ENCODE data around the gene PDILT. TPM values are rescaled to one million over a fixed set of nuclear protein-coding genes. Genes with fewer than 3 reads are reported as not detected.
A peak's percentile ranks its signal among the peaks of the same experiment; 100 is the strongest.

Gene PDILT
- polyA plus RNA-seq, 6 donors from 2014 or later, result not detected

- H3K36me3 Mint-ChIP-seq, result no peaks in the 10 kb centered on the region
- DNase-seq (no peak), ATAC-seq (ENCODE audit: low read depth in 2 of 2) (no peak)
- H3K4me3 Mint-ChIP-seq, result no peak overlapping the region
- no peaks in the 10 kb centered on the region for H3K4me1 Mint-ChIP-seq
- H3K27ac Mint-ChIP-seq, result no peak overlapping the region
- H3K9me3 Mint-ChIP-seq, result peaks cover 0 to 2% (median 0%) of the 10 kb centered on the region in 7 donors
- peaks cover 9 to 32% (median 14%) of the 10 kb centered on the region in 3 donors for H3K27me3 Mint-ChIP-seq
These were observed 27.4 kb downstream of the PDILT start for GRCh38 chr16:20377181-20377580.

GRCh38 chr16:20372701-20373100, 31.8 kb downstream of the PDILT start:
- DNase-seq, result no peak
- peaks cover 0 to 2% (median 0%) of the 10 kb centered on the region in 7 donors for H3K9me3 Mint-ChIP-seq
- no peaks in the 10 kb centered on the region for H3K4me1 Mint-ChIP-seq
- no peak overlapping the region for H3K4me3 Mint-ChIP-seq
- no peaks in the 10 kb centered on the region for H3K36me3 Mint-ChIP-seq
- H3K27me3 Mint-ChIP-seq, result peaks cover 21 to 28% (median 25%) of the 10 kb centered on the region in 3 donors
- ATAC-seq (ENCODE audit: low read depth in 2 of 2), result no peak
- no peak overlapping the region for H3K27ac Mint-ChIP-seq

- H3K36me3 Mint-ChIP-seq, result no peaks in the 10 kb centered on the region
- no peak overlapping the region for H3K27ac Mint-ChIP-seq
- H3K4me1 Mint-ChIP-seq, result no peaks in the 10 kb centered on the region
- no peak overlapping the region for H3K4me3 Mint-ChIP-seq
- H3K27me3 Mint-ChIP-seq, result peaks cover 17 to 25% (median 24%) of the 10 kb centered on the region in 3 donors
- no peak for ATAC-seq (ENCODE audit: low read depth in 2 of 2)
- H3K9me3 Mint-ChIP-seq, result peaks cover 0 to 5% (median 0%) of the 10 kb centered on the region in 7 donors
- no peak for DNase-seq
These were observed 35.0 kb downstream of the PDILT start for GRCh38 chr16:20369452-20370054.

- no peak overlapping the region for H3K4me3 Mint-ChIP-seq
- H3K27me3 Mint-ChIP-seq, result peaks cover 21 to 34% (median 22%) of the 10 kb centered on the region in 3 donors
- H3K9me3 Mint-ChIP-seq, result peaks cover 0 to 5% (median 0%) of the 10 kb centered on the region in 7 donors
- H3K27ac Mint-ChIP-seq, result no peak overlapping the region
- H3K4me1 Mint-ChIP-seq, result no peaks in the 10 kb centered on the region
- DNase-seq, result no peak
- ATAC-seq (ENCODE audit: low read depth in 2 of 2), result no peak
- no peaks in the 10 kb centered on the region for H3K36me3 Mint-ChIP-seq
These were observed 40.5 kb downstream of the PDILT start for GRCh38 chr16:20364051-20364450.

- no peak overlapping the region for H3K4me3 Mint-ChIP-seq
- peaks cover 20 to 34% (median 22%) of the 10 kb centered on the region in 3 donors for H3K27me3 Mint-ChIP-seq
- H3K9me3 Mint-ChIP-seq, result peaks cover 0 to 5% (median 0%) of the 10 kb centered on the region in 7 donors
- ATAC-seq (ENCODE audit: low read depth in 2 of 2) (no peak), DNase-seq (no peak)
- no peaks in the 10 kb centered on the region for H3K4me1 Mint-ChIP-seq
- no peaks in the 10 kb centered on the region for H3K36me3 Mint-ChIP-seq
- H3K27ac Mint-ChIP-seq, result no peak overlapping the region
These were observed 41.3 kb downstream of the PDILT start for GRCh38 chr16:20363191-20363590.

GRCh38 chr16:20359997-20360396, 44.5 kb downstream of the PDILT start:
- ATAC-seq (ENCODE audit: low read depth in 2 of 2), result no peak
- Mint-ChIP-seq H3K27me3 (peaks cover 19 to 47% (median 24%) of the 10 kb centered on the region in 3 donors), H3K4me3 (no peak overlapping the region), H3K27ac (peak overlapping the region in 1 of 6 donors; percentile 64), H3K4me1 (no peaks in the 10 kb centered on the region), H3K9me3 (peaks cover 0 to 6% (median 0%) of the 10 kb centered on the region in 7 donors), H3K36me3 (no peaks in the 10 kb centered on the region)
- DNase-seq, result no peak

- Mint-ChIP-seq H3K27me3 (peaks cover 15 to 39% (median 25%) of the 10 kb centered on the region in 3 donors), H3K9me3 (peaks cover 0 to 9% (median 4%) of the 10 kb centered on the region in 7 donors), H3K4me3 (peak overlapping the region in 1 of 8 donors; percentile 7), H3K27ac (peak overlapping the region in 1 of 6 donors; percentile 0), H3K4me1 (no peaks in the 10 kb centered on the region), H3K36me3 (no peaks in the 10 kb centered on the region)
- DNase-seq, result no peak
- ATAC-seq (ENCODE audit: low read depth in 2 of 2), result no peak
These were observed 49.3 kb downstream of the PDILT start for GRCh38 chr16:20355114-20355782.

GRCh38 chr16:20353379-20353778, 51.2 kb downstream of the PDILT start:
- no peak for ATAC-seq (ENCODE audit: low read depth in 2 of 2)
- no peak overlapping the region for H3K27ac Mint-ChIP-seq
- H3K27me3 Mint-ChIP-seq, result peaks cover 15 to 31% (median 20%) of the 10 kb centered on the region in 3 donors
- DNase-seq, result no peak
- no peaks in the 10 kb centered on the region for H3K4me1 Mint-ChIP-seq
- H3K9me3 Mint-ChIP-seq, result peaks cover 0 to 9% (median 4%) of the 10 kb centered on the region in 7 donors
- H3K36me3 Mint-ChIP-seq, result no peaks in the 10 kb centered on the region
- no peak overlapping the region for H3K4me3 Mint-ChIP-seq

GRCh38 chr16:20352615-20353014, 51.9 kb downstream of the PDILT start, which contains the start of gene UMOD:
TSS of gene UMOD (minus strand) at chr16:20352715. CDS start at chr16:20350737, 1,978 bp downstream.
- Mint-ChIP-seq H3K4me3 (peak within 1 kb of the TSS in 1 of 8 donors; percentile 67), H3K27ac (no peak within 1 kb of the TSS), H3K9me3 (peaks cover 0 to 9% (median 4%) of the 10 kb centered on the region in 7 donors), H3K27me3 (peaks cover 15 to 30% (median 20%) of the 10 kb centered on the region in 3 donors), H3K4me1 (no peaks in the 10 kb centered on the region), H3K36me3 (no peaks in the 10 kb centered on the region)
- ATAC-seq (ENCODE audit: low read depth in 2 of 2), result no peak
- no peak for DNase-seq

GRCh38 chr16:20349615-20350014, 54.9 kb downstream of the PDILT start:
- no peak overlapping the region for H3K27ac Mint-ChIP-seq
- DNase-seq (no peak), ATAC-seq (ENCODE audit: low read depth in 2 of 2) (no peak)
- no peak overlapping the region for H3K4me3 Mint-ChIP-seq
- H3K9me3 Mint-ChIP-seq, result peaks cover 0 to 9% (median 2%) of the 10 kb centered on the region in 7 donors
- no peaks in the 10 kb centered on the region for H3K36me3 Mint-ChIP-seq
- H3K4me1 Mint-ChIP-seq, result peaks cover 0 to 3% (median 0%) of the 10 kb centered on the region in 3 donors
- H3K27me3 Mint-ChIP-seq, result peaks cover 4 to 10% (median 10%) of the 10 kb centered on the region in 3 donors

GRCh38 chr16:20348365-20349185, 56.0 kb downstream of the PDILT start:
- ATAC-seq (ENCODE audit: low read depth in 2 of 2), result no peak
- no peak for DNase-seq
- Mint-ChIP-seq H3K4me3 (no peak overlapping the region), H3K36me3 (no peaks in the 10 kb centered on the region), H3K4me1 (peaks cover 0 to 3% (median 0%) of the 10 kb centered on the region in 3 donors), H3K27me3 (peaks cover 4 to 10% (median 9%) of the 10 kb centered on the region in 3 donors), H3K27ac (no peak overlapping the region), H3K9me3 (peaks cover 0 to 8% (median 0%) of the 10 kb centered on the region in 7 donors)

- no peak for ATAC-seq (ENCODE audit: low read depth in 2 of 2)
- no peaks in the 10 kb centered on the region for H3K36me3 Mint-ChIP-seq
- H3K9me3 Mint-ChIP-seq, result peaks cover 0 to 5% (median 0%) of the 10 kb centered on the region in 7 donors
- DNase-seq, result no peak
- peaks cover 4 to 10% (median 9%) of the 10 kb centered on the region in 3 donors for H3K27me3 Mint-ChIP-seq
- no peak overlapping the region for H3K27ac Mint-ChIP-seq
- H3K4me1 Mint-ChIP-seq, result peaks cover 0 to 3% (median 0%) of the 10 kb centered on the region in 3 donors
- H3K4me3 Mint-ChIP-seq, result no peak overlapping the region
These were observed 56.7 kb downstream of the PDILT start for GRCh38 chr16:20347666-20348364.

GRCh38 chr16:20344611-20345010, 59.9 kb downstream of the PDILT start:
- Mint-ChIP-seq H3K27ac (no peak overlapping the region), H3K27me3 (peaks cover 0 to 10% (median 8%) of the 10 kb centered on the region in 3 donors), H3K9me3 (peaks cover 0 to 5% (median 0%) of the 10 kb centered on the region in 7 donors), H3K4me3 (no peak overlapping the region), H3K4me1 (peaks cover 0 to 3% (median 0%) of the 10 kb centered on the region in 3 donors), H3K36me3 (no peaks in the 10 kb centered on the region)
- no peak for ATAC-seq (ENCODE audit: low read depth in 2 of 2)
- no peak for DNase-seq

All from naive B cell (primary cell).